ENCODE measurements around the gene SPARC.

DNA sequence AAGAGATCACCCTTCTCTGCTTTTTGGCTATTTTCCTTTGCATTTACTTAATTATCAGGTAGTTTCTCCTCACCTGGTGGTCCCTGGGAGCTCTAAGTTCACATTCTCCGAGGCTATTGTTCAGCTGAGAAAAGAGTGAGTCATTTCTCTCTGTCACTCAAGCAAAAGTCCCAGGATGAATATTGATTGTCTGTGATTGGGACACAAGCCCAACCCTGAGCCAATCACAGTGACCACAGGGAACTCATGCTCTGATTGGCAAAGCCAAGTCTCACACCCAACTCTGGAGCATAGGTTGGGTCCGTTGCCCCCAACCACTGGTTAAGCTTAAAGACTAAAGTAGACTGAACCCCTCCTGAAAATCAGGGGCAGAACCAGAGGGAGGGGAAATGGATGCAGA is 67.8 kb downstream of the SPARC start:
- TF ChIP-seq, protein P1, sequence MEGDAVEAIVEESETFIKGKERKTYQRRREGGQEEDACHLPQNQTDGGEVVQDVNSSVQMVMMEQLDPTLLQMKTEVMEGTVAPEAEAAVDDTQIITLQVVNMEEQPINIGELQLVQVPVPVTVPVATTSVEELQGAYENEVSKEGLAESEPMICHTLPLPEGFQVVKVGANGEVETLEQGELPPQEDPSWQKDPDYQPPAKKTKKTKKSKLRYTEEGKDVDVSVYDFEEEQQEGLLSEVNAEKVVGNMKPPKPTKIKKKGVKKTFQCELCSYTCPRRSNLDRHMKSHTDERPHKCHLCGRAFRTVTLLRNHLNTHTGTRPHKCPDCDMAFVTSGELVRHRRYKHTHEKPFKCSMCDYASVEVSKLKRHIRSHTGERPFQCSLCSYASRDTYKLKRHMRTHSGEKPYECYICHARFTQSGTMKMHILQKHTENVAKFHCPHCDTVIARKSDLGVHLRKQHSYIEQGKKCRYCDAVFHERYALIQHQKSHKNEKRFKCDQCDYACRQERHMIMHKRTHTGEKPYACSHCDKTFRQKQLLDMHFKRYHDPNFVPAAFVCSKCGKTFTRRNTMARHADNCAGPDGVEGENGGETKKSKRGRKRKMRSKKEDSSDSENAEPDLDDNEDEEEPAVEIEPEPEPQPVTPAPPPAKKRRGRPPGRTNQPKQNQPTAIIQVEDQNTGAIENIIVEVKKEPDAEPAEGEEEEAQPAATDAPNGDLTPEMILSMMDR (IDR thresholded peaks at IDR 0.05), result no peak
- TF ChIP-seq POLR2A (IDR thresholded peaks at IDR 0.05), result no peak

Measured in uterus (tissue), 2 donors.